GM18867 (cell line): Measurements from ENCODE around the gene C1orf116.

Source experiments
- ATAC-seq: cut with Tn5 transposase; IDR thresholded peaks from one replicate; pipeline ENCODE4 v1.9.1; 2021; ENCODE audit warnings: mild to moderate bottlenecking, moderate library complexity; ENCODE audit not compliant: unreplicated experiment

C1orf116 gene

GRCh38 chr1:207021139-207021861 lies 11.3 kb downstream of the C1orf116 start:
- no peak for ATAC-seq

- ATAC-seq = no peak
These were observed 11.8 kb downstream of the C1orf116 start for GRCh38 chr1:207020709-207021107.

DNA sequence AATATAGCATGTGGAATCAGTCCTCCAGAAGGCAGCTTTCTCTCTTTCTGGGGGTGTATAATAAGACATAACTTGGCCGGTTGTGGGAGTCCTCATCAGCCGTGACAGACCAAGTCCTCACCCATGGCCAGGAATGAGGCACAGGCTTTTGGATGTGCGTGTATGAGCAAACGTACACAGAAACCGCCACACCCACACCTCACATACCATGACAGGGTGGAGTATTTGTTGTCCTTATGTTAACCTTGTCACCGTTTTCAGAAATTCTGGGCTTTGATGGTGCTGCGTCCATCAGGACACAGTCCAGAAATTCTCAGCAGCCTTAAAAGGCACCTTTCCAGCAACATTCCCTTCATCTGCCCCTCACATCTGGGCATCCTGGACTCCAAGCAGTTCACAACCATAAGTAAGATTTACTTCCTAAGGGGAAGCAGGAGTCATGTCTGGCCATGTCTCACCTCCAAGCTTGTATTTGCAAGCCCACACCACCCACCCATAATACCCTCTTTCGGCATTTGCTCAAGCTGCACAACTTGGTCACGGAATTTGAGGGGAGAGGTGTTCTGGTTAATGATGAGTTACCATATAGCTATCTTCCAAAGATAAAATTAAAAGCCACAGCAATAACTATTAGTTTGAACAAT lies 12.4 kb downstream of the C1orf116 start:
- no peak for ATAC-seq

- ATAC-seq = no peak
These were observed 12.9 kb downstream of the C1orf116 start for GRCh38 chr1:207019661-207020060.

DNA sequence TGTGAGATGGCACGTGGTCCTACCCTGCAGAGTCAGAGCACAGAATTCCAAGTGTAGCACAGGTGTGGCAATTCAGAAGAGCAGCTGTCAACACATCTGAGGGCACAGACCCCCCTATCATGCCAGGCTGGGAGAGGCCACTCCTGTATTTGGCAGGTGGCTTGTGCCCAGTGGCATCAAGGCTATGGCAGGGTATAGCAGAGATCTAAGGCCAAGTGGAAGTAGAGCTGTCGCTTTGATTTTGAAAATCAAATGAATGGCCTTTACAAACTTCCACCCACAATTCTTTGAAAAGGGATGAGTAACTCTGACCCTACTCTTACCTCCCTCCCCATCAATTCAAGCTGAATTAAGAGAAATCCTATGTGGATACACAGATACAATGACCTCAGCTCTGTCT lies 13.4 kb downstream of the C1orf116 start:
- ATAC-seq = no peak

GRCh38 chr1:207018707-207019106 lies 13.8 kb downstream of the C1orf116 start:
- ATAC-seq = no peak

DNA sequence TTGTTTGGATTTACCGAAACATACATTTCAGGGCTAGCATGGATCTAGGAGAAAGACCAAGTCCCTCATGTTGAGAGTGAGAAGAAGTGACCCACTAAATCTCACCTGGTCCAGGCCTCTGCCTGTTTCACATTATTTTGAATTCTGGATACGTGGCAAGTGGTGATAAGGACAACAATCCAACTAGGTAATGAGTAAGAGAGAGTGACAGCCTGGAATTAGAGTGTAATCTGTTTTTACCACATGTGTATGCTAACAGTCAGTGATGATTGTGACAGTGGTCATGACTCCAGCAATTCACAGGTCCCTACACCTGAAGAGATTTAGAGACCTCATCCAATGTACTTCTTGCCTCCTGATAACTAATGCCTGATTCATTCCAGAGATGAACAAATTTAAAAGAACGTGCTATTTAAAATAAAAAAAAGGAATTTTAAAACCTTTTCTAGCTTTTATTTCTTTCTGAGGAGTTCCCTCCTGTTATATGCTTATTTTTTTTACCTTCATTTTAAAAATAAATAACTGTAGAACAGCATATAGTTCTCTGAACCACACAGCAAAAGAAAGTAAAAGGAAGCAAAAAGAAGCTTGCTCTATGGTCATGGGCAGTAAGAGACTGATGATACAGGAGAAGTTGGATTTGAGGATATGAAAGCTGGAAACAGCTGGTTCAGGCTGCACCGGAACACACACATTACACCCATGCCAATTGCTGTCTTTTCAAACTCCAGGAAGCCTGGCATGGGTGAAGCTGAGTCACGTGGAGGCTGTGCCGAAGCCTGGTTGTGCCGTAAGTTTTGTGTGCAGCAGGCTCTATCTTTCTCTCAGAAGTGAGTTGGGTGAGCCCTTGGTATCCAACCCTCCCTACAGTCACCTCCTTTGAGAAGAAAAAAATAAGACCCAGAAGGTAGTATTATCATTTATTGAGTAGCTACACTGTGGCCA lies 14.7 kb downstream of the C1orf116 start:
- ATAC-seq = no peak

- no peak for ATAC-seq
These were observed 16.8 kb downstream of the C1orf116 start for GRCh38 chr1:207015791-207016190.

GRCh38 chr1:207014728-207015127 lies 17.8 kb downstream of the C1orf116 start:
- peak; percentile 38 for ATAC-seq

- no peak for ATAC-seq
These were observed 19.1 kb downstream of the C1orf116 start for GRCh38 chr1:207013321-207014085.

- ATAC-seq = no peak
These were observed 21.8 kb downstream of the C1orf116 start for GRCh38 chr1:207010726-207011125.

DNA sequence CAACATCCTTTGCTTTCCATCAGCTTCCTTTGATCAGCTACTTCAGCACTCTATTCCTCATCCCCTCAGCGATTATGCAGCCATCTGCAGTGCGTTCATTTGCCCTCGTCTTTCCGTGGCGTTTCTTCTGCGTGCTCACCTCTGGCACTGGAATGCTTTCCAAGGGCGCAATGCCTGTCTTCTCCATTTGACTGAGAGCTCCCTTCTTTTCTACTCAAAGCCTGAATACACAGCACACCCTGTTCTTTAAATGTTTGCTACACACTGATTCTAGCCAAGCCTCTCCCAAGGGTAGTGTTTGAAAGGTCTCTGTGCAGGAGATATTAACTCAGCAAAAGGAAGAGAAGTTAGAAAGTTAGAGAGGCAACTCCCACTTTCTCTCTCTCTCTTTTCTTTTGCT lies 22.6 kb downstream of the C1orf116 start:
- no peak for ATAC-seq

- ATAC-seq = no peak
These were observed 23.2 kb downstream of the C1orf116 start for GRCh38 chr1:207009182-207009850.

DNA sequence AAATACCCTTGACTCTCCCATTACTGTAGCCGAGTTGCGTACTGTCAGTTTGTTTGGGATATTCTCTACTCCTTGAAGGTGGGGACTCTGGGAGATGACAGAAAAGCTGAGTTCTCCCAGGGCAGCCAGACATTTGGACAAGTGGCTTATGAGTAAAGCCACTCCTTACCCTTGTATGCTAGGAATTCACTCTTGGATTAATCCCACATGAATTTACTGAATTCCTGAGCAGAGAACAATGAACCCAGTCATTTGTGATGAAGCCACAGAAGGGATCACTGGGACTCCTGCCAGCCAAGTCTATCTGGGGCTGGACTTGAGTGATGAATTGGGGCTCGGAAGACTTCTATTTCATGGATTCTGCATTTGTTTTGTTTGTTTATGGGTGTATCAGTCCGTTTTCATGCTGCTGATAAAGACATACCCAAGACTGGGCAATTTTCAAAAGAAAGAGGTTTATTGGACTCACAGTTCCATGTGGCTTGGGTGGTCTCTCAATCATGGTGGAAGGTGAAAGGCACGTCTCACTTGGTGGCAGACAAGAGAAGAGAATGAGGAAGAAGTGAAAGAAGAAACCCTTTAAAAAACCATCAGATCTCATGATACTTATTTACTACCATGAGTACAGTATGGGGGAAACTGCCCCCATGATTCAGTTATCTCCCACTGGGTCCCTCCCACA lies 25.1 kb downstream of the C1orf116 start:
- no peak for ATAC-seq

GRCh38 chr1:207006914-207007313 lies 25.6 kb downstream of the C1orf116 start:
- ATAC-seq = no peak

DNA sequence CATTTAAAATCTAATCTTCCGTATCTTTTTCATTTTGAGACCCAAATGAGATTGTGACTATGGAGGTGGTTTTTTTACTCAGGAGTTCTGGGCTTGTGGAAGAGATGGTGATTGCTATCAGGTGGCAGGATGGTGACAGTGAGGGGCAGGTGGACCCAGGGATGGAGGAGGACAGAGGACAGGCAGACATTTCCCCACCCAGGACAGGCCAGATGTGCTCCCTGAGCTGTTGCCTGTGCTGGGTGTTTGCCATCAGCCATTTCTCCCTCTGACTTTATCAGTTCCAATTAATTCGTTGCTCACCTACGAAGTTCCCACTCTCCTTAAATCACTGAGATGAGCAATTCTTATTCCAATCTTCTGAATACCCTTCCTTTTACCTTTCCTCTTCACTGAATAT lies 26.5 kb downstream of the C1orf116 start:
- no peak for ATAC-seq

GRCh38 chr1:207004931-207005830 lies 27.4 kb downstream of the C1orf116 start:
- peak; percentile 58 for ATAC-seq

DNA sequence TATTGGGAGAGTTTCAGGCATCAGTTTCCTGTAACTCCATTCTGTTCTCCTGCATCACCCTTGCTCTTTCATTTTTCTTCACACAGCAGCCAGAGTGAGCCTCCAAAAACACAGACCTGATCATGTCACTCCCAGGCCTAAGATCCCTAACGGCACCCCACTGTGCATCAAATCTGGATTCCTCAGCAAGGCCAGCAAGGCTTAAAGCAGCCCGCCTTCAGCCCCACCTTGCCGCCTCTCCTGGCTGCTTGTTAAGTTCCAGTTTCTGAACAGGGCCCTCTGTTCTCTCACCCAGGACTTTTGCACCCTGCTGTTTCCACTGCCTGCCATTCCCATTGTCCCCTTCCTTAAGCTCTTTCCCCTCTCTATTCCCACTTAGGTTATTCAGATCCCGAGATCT lies 29.3 kb downstream of the C1orf116 start:
- ATAC-seq = no peak

DNA sequence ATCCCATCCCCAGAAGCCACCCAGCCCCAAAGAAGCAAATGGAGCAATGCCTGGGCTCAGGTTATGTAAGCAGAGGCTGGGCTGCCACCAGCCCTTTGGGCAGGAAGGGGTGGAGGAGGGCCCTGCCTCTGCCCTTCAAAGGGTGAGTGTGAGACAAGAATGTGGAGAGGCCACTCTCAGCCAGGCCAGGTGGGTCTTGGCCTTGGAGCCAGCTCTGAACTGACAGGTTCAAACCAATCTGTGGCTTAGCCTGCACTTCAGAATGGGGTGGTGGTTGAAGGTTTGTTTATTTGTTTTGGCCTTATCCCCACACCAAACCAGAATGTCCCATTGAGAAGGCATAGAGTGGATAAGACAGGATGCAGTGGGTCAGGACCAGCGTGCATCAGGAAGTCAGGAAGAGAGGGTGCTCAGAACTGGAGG lies 29.8 kb downstream of the C1orf116 start:
- ATAC-seq = no peak
